Mesangial cell (primary cell): Measurements from ENCODE around the gene ZNF774. TPM values are rescaled to one million over a fixed set of nuclear protein-coding genes. Genes with fewer than 3 reads are reported as not detected.

Experiments
- total RNA-seq: library from RNA; depleted of rRNA; stranded (reverse); fragments of >200 nt; gene quantifications from 2 replicates; pipeline ENCODE4 v1.2.3, GENCODE V29; 2015

ZNF774 gene
- total RNA-seq, result 0.33 and 1.5 TPM in 2 replicates

DNA sequence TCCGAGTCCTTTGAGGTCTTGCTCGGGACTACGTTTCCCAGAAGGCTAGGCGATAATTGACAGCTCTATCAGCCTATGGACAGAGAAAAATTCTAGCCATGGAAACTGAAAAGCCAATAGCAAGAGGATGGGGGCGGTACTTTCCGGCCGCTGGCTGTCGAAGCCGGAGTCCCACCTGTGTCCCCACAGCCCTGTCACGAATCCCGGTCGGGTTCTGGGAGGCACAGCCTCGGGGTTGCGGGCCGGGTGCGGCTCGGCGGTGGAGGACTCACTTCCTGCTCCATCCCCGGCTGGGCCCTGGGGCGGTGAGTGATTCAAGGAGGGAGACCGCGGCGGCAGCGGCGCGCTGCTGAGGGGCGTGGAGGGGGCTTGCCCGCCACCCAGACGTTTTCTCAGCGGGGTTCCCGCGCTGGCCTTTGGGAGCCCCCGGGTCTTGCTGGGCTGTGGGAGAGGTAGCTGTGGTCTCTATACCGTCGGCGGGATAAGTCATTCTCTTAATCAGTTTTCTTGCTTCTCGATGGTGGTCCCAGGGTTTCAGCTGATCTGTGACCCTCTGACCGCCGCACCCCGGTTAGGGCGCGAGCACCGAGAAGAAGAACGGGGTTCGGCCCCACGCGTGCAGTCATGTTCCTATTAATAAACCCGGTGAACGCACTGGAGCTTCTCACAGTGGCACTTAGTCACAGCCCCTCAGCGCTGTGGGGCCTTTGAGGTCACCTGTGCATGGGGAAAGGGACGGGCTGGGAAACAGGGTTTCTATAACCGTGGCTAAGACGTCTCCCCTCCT lies at the start of gene ZNF774:
Gene ZNF774, plus strand, starts transcription at position 178 of the 787 bp plus-strand sequence. CDS start 2,377 bp downstream, outside the sequence.

DNA sequence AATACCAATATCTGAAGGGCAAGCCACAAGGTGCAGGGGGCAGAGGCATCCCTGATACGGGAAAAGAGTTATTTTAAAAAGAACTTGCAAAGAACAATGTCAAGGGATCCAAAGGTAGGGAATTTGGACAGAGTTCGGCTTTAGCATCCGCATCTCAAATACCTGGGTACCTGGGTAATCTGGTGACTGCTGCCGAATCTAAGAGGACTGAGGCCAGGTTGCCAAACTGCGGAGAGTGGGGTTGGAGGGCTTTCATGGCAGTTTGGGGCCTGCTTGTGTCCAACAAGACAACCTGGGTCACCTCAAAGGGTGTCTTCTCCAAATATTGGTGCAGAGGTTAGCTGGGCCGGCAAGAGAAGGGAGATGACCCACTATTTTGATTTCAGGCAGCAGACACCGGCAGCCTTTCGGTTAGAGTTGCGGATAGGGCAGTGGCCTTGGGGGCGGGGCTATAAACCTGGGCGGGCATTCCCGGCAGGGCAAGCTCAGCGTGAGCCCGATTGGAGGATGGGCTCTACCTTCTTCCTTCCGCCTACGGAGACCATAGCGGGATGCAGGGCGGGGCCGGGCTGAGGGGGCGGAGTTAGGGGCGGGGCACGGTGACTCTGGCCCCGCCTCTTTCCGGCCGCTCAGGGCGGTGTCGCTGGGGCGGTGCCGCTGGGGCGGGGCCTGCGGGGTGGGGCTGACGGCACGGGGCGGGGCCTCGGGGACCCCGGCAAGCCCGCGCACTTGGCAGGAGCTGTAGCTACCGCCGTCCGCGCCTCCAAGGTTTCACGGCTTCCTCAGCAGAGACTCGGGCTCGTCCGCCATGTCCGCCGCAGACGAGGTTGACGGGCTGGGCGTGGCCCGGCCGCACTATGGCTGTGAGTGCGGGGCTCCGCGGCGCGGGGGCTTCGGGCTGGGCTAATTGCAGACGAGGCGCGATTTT lies 35.7 kb downstream of the ZNF774 start, which contains the start of gene IQGAP1:
Gene IQGAP1, plus strand, starts transcription at position 709 of the 928 bp plus-strand sequence. Its CDS starts 100 bp downstream, at position 809.

Other genes starting within 250 kb of the ZNF774 start
- gene IDH2, start 249.8 kb upstream of the ZNF774 start, total RNA-seq, result 129 and 142 TPM in 2 replicates
- gene SEMA4B, start 151.0 kb upstream of the ZNF774 start, total RNA-seq, result 47.7 and 135 TPM in 2 replicates
- 55.8 and 67.1 TPM in 2 replicates for gene CIB1, start 118.3 kb upstream of the ZNF774 start, total RNA-seq
- 7.9 and 8.1 TPM in 2 replicates for gene GDPGP1, start 118.1 kb upstream of the ZNF774 start, total RNA-seq
- gene TTLL13, start 102.7 kb upstream of the ZNF774 start, total RNA-seq, result under 0.01 TPM in 1 of 2 replicates, not detected in the other
- 69.2 and 71.2 TPM in 2 replicates for gene NGRN, start 86.6 kb upstream of the ZNF774 start, total RNA-seq
- gene IQGAP1, start 36.0 kb downstream of the ZNF774 start, total RNA-seq, result 134 and 146 TPM in 2 replicates
- 11.9 and 17.5 TPM in 2 replicates for gene CRTC3, start 177.6 kb downstream of the ZNF774 start, total RNA-seq